Heart right ventricle (tissue), 16 donors: Measurements from ENCODE around the gene DTD1. TPM values are rescaled to one million over a fixed set of nuclear protein-coding genes. Genes with fewer than 3 reads are reported as not detected.

Source experiments
- ATAC-seq, 8 donors: fragments of 200-7000 bp; cut with Tn5 transposase; one replicate each; pipeline ENCODE4 v1.9.1; 2020; ENCODE audit warnings: mild to moderate bottlenecking in 8 of 8, moderate library complexity in 8 of 8, moderate number of reproducible peaks in 1 of 8
- DNase-seq, 2 donors: peaks; one replicate each; pipeline ENCODE4 v3.0.0-alpha.2; 2020
- H3K27ac ChIP-seq, 10 donors: fragments of 200-600 bp; sonication (generic) in 2 of 10; one replicate each; pipeline versions ENCODE4 v1.5.0 to v1.8.0; 2020 to 2022; ENCODE audit warnings: mild to moderate bottlenecking in 3 of 10
- H3K27me3 ChIP-seq, 7 donors: fragments of 200-600 bp; one replicate each; pipeline ENCODE4 v1.8.0; 2021 to 2022; ENCODE audit warnings: mild to moderate bottlenecking in 2 of 7
- H3K36me3 ChIP-seq, 9 donors: fragments of 200-600 bp; sonication (generic) in 1 of 9; one replicate each; pipeline versions ENCODE4 v1.5.0 to v1.8.0; 2020 to 2022; ENCODE audit warnings: mild to moderate bottlenecking in 2 of 9
- H3K4me1 ChIP-seq, 9 donors: fragments of 200-600 bp; sonication (generic) in 1 of 9; one replicate each; pipeline versions ENCODE4 v1.5.0 to v1.8.0; 2020 to 2022; ENCODE audit warnings: mild to moderate bottlenecking in 4 of 9
- H3K4me3 ChIP-seq, 10 donors: fragments of 200-600 bp; sonication (generic) in 2 of 10; one replicate each; pipeline versions ENCODE4 v1.5.0 to v1.8.0; 2020 to 2022; ENCODE audit warnings: mild to moderate bottlenecking in 7 of 10, moderate library complexity in 2 of 10
- H3K9me3 ChIP-seq, 11 donors: fragments of 200-600 bp in 10 of 11; sonication (generic) in 2 of 11; one replicate each; pipeline versions ENCODE4 v1.5.0 to v1.8.0; 2013 to 2022; ENCODE audit warnings: mild to moderate bottlenecking in 2 of 11, control low read depth in 1 of 11, moderate library complexity in 1 of 11
- CTCF ChIP-seq, 9 donors: fragments of 200-600 bp; sonication (generic) in 2 of 9; IDR thresholded peaks; one replicate each; pipeline versions ENCODE4 v1.5.0 to v1.8.0; 2021 to 2022; ENCODE audit warnings: antibody characterized with exemption in 9 of 9, mild to moderate bottlenecking in 5 of 9, moderate library complexity in 1 of 9
- WGBS, 2 donors: extraction: QIAGEN DNeasy Blood & Tissue Kit; methylation state at CpG; one replicate each; pipeline ENCODE4 v1.1.7; 2013; ENCODE audit warnings: inconsistent platforms in 1 of 2; 5-methylcytosine and 5-hydroxymethylcytosine counted together
- intact Hi-C, 10 donors: fragments of 100-400 bp; cut with DNase I; formaldehyde crosslinking; loops; one replicate each; pipeline versions ENCODE4 v1.11.1 to v1.14.2; 2022
- polyA plus RNA-seq, 2 donors: library from polyadenylated mRNA; stranded (reverse); fragments of 200-250 nt; gene quantifications; one replicate each; pipeline ENCODE4 v1.2.3, GENCODE V29; 2013
- total RNA-seq, 10 donors: library from RNA; stranded (reverse); fragmentation: NEBNext Ultra II Directional in 3 of 10; extraction: Animal tissue kit (Norgen Biotek cat#: 25700) in 3 of 10; gene quantifications; one replicate each; pipeline versions ENCODE4 v1.2.1 to v1.2.4, GENCODE V29; 2021 to 2023
- donor health status: Arrhythmogenic right ventricular cardiomyopathy.
- donor health status: ischemic (EF 13 %, LVEDD 7.1; RV severe dilation, severe dysfunction).
- donor health status: healthy with polysubstance abuse.
- donor health status: DM: no; HTN: yes; CAD: no.
- donor health status: DM: no; HTN: no; CAD: no.
- donor health status: ischemic (EF 25% LVEDD 6.9; RV normal size, moderate dysfunction).
- donor health status: ischemic (EF 25% LVEDD 5.7; RV mildly dilated, moderate dysfunction).
- donor health status: healthy.
- donor health status: DM: yes; HTN: yes; CAD: no.
- donor health status: Ischemic cardiomyopathy.
- donor health status: ischemic (EF 35%, LVEDD 5.7; RV mildly dilated, moderate dysfunction).
- donor health status: nonischemic (EF 11% LVEDD 7.7; RV severe dilation, severe dysfunction).
- donor health status: DM: yes; HTN: yes; CAD: no.
- donor health status: PGD.
- donor health status: ischemic (EF 29% LVEDD 5.4; RV normal size, mild dysfunction).
- donor health status: nonischemic (EF 23%, LVEDD 6.1; RV moderate dilation, normal function).

Gene DTD1
- total and polyA plus RNA-seq, 12 donors: 5.2 to 31.9 (median 14.3) TPM

DNA sequence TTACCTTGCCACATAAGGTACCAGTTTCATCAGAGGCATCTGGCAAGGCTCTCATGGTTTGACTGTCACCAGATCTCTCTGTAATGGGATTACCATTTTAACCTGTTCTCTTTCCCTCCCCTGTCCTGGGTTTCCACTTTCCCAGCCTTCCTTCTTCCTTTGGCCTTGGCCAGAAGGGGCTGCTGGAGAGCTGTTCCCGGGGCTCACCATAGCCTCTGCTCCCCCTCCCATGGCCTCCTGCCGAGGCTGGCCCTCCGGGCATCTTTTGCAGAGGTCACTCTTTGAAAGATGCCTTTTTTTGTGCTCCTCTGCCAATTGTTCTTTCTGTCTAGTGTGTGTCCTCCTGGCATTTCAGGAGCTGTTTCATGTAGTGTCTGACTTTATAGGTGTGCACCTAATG is 125.0 kb downstream of the DTD1 start:
- TF ChIP-seq CTCF (IDR thresholded peaks at IDR 0.05): no peak
- H3K36me3 ChIP-seq: peaks cover 0 to 3% (median 0%) of the 10 kb centered on the region in 9 donors
- 40 to 65% methylated on average over 3 of the region's 3 CpGs for WGBS, 2 donors
- ATAC-seq (no peak), DNase-seq (no peak)
- H3K4me3 ChIP-seq: no peak overlapping the region
- H3K4me1 ChIP-seq: no peaks in the 10 kb centered on the region
- H3K27ac ChIP-seq: no peak overlapping the region
- no peaks in the 10 kb centered on the region for H3K9me3 ChIP-seq
- H3K27me3 ChIP-seq: no peaks in the 10 kb centered on the region
- intact Hi-C loops: no loop called here

DNA sequence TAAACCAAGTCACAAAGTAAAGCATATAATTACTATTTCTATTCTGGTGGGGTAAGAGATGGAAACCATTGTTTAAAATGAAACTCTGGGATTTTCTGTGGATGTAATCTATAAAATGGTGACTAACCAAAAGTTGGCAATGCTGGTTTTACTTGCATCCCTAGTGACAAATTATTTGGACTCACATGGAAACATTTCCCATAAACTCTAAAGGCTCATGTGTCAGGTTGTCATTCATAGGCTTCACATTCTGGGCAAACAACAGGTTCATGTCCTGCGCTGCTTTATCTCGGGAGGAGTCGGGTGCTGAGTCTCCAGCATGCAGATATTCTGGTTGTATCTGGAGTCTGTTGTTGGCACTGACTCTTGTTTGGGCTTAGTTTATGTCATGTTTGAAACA is 127.7 kb downstream of the DTD1 start:
- peaks cover 0 to 6% (median 0%) of the 10 kb centered on the region in 11 donors for H3K9me3 ChIP-seq
- no peaks in the 10 kb centered on the region for H3K4me1 ChIP-seq
- H3K36me3 ChIP-seq: peaks cover 0 to 3% (median 0%) of the 10 kb centered on the region in 9 donors
- no peak overlapping the region for H3K4me3 ChIP-seq
- intact Hi-C loops: loop anchor here in 1 of 10 donors (1.0 kb wide), 1 partner anchor 12 kb away; no protein-coding TSS in a partner anchor
- ATAC-seq (no peak), DNase-seq (no peak)
- TF ChIP-seq CTCF (IDR thresholded peaks at IDR 0.05): no peak
- H3K27ac ChIP-seq: no peak overlapping the region
- no peaks in the 10 kb centered on the region for H3K27me3 ChIP-seq
- WGBS, 2 donors: 87 to 88% methylated on average over 3 of the region's 3 CpGs

DNA sequence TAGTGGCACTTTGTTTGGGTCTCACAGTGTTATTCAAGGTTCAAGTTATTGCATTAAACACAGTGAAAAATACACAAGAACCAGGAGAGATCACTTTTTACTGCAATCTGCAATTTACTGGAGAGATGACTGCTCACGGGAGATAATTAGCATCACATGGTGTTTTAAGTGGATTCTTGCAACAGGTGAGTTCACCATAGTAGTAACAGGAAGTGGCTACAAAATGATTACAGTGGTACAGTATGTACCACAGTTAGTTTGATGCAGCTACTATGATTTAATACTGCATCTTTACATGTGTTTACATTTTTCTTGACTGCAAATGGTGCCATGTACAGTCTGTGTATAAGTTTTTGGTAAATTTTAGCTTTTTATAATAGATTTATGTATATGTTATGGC is 129.2 kb downstream of the DTD1 start:
- WGBS, 2 donors: 95 to 96% methylated on average over 1 of the region's 1 CpG
- Histone ChIP-seq H3K36me3 (peaks cover 0 to 3% (median 0%) of the 10 kb centered on the region in 9 donors), H3K27ac (no peak overlapping the region), H3K4me3 (no peak overlapping the region), H3K9me3 (peaks cover 0 to 11% (median 0%) of the 10 kb centered on the region in 11 donors), H3K4me1 (no peaks in the 10 kb centered on the region), H3K27me3 (no peaks in the 10 kb centered on the region)
- intact Hi-C loops: no loop called here
- no peak for DNase-seq
- ATAC-seq: no peak
- TF ChIP-seq CTCF (IDR thresholded peaks at IDR 0.05): no peak

GRCh38 chr20:18718129-18718528 is 130.3 kb downstream of the DTD1 start:
- DNase-seq (no peak), ATAC-seq (no peak)
- TF ChIP-seq CTCF (IDR thresholded peaks at IDR 0.05): no peak
- Histone ChIP-seq H3K36me3 (peaks cover 0 to 3% (median 0%) of the 10 kb centered on the region in 9 donors), H3K4me3 (no peak overlapping the region), H3K4me1 (no peaks in the 10 kb centered on the region), H3K9me3 (peaks cover 0 to 11% (median 0%) of the 10 kb centered on the region in 11 donors), H3K27me3 (no peaks in the 10 kb centered on the region), H3K27ac (no peak overlapping the region)
- 67 to 75% methylated on average over 3 of the region's 3 CpGs for WGBS, 2 donors
- intact Hi-C loops: no loop called here
